ENCODE results near the gene ERMP1. TPM values are rescaled to one million over a fixed set of nuclear protein-coding genes. Genes with fewer than 3 reads are reported as not detected.

Gene ERMP1
- total and polyA plus RNA-seq, 10 of the 15 experiments (the other 5 are each of a cell fraction or from before 2014, with no cell fraction given) = 2.4 to 42.1 (median 8.1) TPM

- FAIRE-seq (no peak), DNase-seq (ENCODE audit: low read depth, low spot score) (no peak), ATAC-seq (peak; percentile 41; the same call in 1 of the 3 replicates)
- in situ Hi-C loops (cut with MboI) = no loop called here
- no peak overlapping the region for H3K4me2 ChIP-seq (ENCODE audit: control insufficient read depth, insufficient read depth)
- ChIA-PET CTCF (interaction anchor here (0.7 to 1.8 kb wide), 11 partner anchors 26 to 255 kb away, joined by 3 to 12 read pairs (median 5); no protein-coding TSS in a partner anchor), SMC1A (ENCODE audit: uncharacterized antibody, unreplicated experiment) (interaction anchor here (0.6 to 1.1 kb wide), 13 partner anchors 9 to 255 kb away, joined by 3 to 8 read pairs (median 3); no protein-coding TSS in a partner anchor), RAD21 (ENCODE audit: unreplicated experiment) (interaction anchor here (0.7 to 1.5 kb wide), 7 partner anchors 27 to 255 kb away, joined by 3 to 7 read pairs (median 4); no protein-coding TSS in a partner anchor), POLR2A (interaction anchor here (0.6 kb wide), 1 partner anchor 53 kb away, joined by 3 read pairs; no protein-coding TSS in a partner anchor)
- H2AFZ ChIP-seq (ENCODE audit: control insufficient read depth, low read depth, low read length) = no peak overlapping the region
- no peaks in the 10 kb centered on the region for H3K79me2 ChIP-seq (ENCODE audit: control insufficient read depth, insufficient read depth, low read length)
- H4K20me1 ChIP-seq (ENCODE audit: control insufficient read depth, insufficient read depth) = no peaks in the 10 kb centered on the region
- no TSS peak for BruUV-seq (replicated peaks)
- H3K27ac ChIP-seq (ENCODE audit: control insufficient read depth, insufficient read depth) = no peak overlapping the region
- WGBS (ENCODE audit: insufficient coverage, insufficient replicate concordance, low lambda C conversion rate, missing lambda C conversion rate) = 83% methylated on average over 5 of the region's 5 CpGs
- peak; percentile 47; the same call in 1 of the 2 replicates for TF ChIP-seq SMC3 (IDR thresholded peaks at IDR 0.05; ENCODE audit: borderline replicate concordance, low read length)
- TF ChIP-seq ZBTB40 (IDR thresholded peaks at IDR 0.05; ENCODE audit: borderline replicate concordance) = peak; percentile 72; the same call in 1 of the 2 replicates
- TF ChIP-seq, protein P1, sequence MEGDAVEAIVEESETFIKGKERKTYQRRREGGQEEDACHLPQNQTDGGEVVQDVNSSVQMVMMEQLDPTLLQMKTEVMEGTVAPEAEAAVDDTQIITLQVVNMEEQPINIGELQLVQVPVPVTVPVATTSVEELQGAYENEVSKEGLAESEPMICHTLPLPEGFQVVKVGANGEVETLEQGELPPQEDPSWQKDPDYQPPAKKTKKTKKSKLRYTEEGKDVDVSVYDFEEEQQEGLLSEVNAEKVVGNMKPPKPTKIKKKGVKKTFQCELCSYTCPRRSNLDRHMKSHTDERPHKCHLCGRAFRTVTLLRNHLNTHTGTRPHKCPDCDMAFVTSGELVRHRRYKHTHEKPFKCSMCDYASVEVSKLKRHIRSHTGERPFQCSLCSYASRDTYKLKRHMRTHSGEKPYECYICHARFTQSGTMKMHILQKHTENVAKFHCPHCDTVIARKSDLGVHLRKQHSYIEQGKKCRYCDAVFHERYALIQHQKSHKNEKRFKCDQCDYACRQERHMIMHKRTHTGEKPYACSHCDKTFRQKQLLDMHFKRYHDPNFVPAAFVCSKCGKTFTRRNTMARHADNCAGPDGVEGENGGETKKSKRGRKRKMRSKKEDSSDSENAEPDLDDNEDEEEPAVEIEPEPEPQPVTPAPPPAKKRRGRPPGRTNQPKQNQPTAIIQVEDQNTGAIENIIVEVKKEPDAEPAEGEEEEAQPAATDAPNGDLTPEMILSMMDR (IDR thresholded peaks at IDR 0.05 in 2 of 3, conservative IDR thresholded peaks at IDR 0.05 in 1 of 3; ENCODE audit: control insufficient read depth in 2 of 3, extremely low read depth in 1 of 3, insufficient read depth in 1 of 3, low read depth in 3 of 3, low read length in 3 of 3) = peak; percentile 48 to 65 (median 54); a peak in 5 of 6 replicates
- peak; percentile 64 for TF ChIP-seq RAD21 (IDR thresholded peaks at IDR 0.05; ENCODE audit: insufficient read depth, low read depth, low read length)
- 0 out of 2 replicates have a peak, but pooled peaks have one; percentile 9 for TF ChIP-seq IRF4 (IDR thresholded peaks at IDR 0.05; ENCODE audit: low read depth, low read length)
- no peak for TF ChIP-seq IKZF1 (conservative IDR thresholded peaks at IDR 0.05)
- no peak for TF ChIP-seq TCF12 (IDR thresholded peaks at IDR 0.05; ENCODE audit: low read depth, low read length)
- intact Hi-C loops (cut with micrococcal nuclease; ENCODE audit: unreplicated experiment) = no loop called here
- no peak overlapping the region for H3K9ac ChIP-seq (ENCODE audit: control insufficient read depth, insufficient read depth, low read length)
- H3K9me3 ChIP-seq (replicated peaks; ENCODE audit: control insufficient read depth, insufficient read depth, low read length) = no peaks in the 10 kb centered on the region
- H3K36me3 ChIP-seq (ENCODE audit: control insufficient read depth in 2 of 2, insufficient read depth in 2 of 2, low read length in 1 of 2) = peaks cover 3 to 23% of the 10 kb centered on the region in 2 experiments
- H3K4me1 ChIP-seq (ENCODE audit: control insufficient read depth, insufficient read depth, low read length) = no peaks in the 10 kb centered on the region
- no peak overlapping the region for H3K4me3 ChIP-seq
- no peaks in the 10 kb centered on the region for H3K27me3 ChIP-seq (replicated peaks in 1 of 2; ENCODE audit: control insufficient read depth in 2 of 2, insufficient read depth in 2 of 2, low read length in 1 of 2)
Measured at GRCh38 chr9:5799314-5799713, 33.6 kb downstream of the ERMP1 start.

Measured in GM12878 (cell line).